Fibroblast of peridontal ligament (primary cell): ENCODE measurements around the gene CNOT9.
"Not testable (repeated sequence)": the region's sequence is repeated elsewhere in the genome, so short reads cannot be mapped to it uniquely, and the experiment has no call there.

Source experiments
- DNase-seq: peaks from one replicate; pipeline ENCODE4 v3.0.0-alpha.2; 2010; ENCODE audit errors: extremely low read depth

The CNOT9 gene

GRCh38 chr2:218568190-218569037 is at the start of gene CNOT9, which contains the start of gene USP37:
TSS of gene CNOT9 (plus strand) at chr2:218568839. CDS start at chr2:218568955, 116 bp downstream.
TSS of gene USP37 (minus strand) at chr2:218568351. CDS start at chr2:218558653, 9,698 bp downstream.
- peak; percentile 96 for DNase-seq

GRCh38 chr2:218518876-218519275 is 49.8 kb upstream of the CNOT9 start:
- no peak for DNase-seq

- no peak for DNase-seq
Measured at GRCh38 chr2:218523651-218524050, 45.0 kb upstream of the CNOT9 start.

GRCh38 chr2:218528409-218528808 is 40.2 kb upstream of the CNOT9 start:
- DNase-seq: not testable (repeated sequence)

- DNase-seq: no peak
Measured at GRCh38 chr2:218529990-218530389, 38.6 kb upstream of the CNOT9 start.

GRCh38 chr2:218536804-218537494 is 31.7 kb upstream of the CNOT9 start:
- no peak for DNase-seq

- DNase-seq: no peak
Measured at GRCh38 chr2:218540015-218540414, 28.6 kb upstream of the CNOT9 start.

GRCh38 chr2:218546012-218546411 is 22.6 kb upstream of the CNOT9 start:
- DNase-seq: no peak

- DNase-seq: no peak
Measured at GRCh38 chr2:218547511-218547910, 21.1 kb upstream of the CNOT9 start.

GRCh38 chr2:218547978-218548377 is 20.7 kb upstream of the CNOT9 start:
- DNase-seq: no peak

- not testable (repeated sequence) for DNase-seq
Measured at GRCh38 chr2:218554225-218554624, 14.4 kb upstream of the CNOT9 start.

- no peak for DNase-seq
Measured at GRCh38 chr2:218555527-218555926, 13.1 kb upstream of the CNOT9 start.

- no peak for DNase-seq
Measured at GRCh38 chr2:218557941-218558340, 10.7 kb upstream of the CNOT9 start.

- no peak for DNase-seq
Measured at GRCh38 chr2:218558986-218559385, 9.7 kb upstream of the CNOT9 start.

GRCh38 chr2:218564056-218564455 is 4.6 kb upstream of the CNOT9 start:
- no peak for DNase-seq

GRCh38 chr2:218566296-218566695 is 2.3 kb upstream of the CNOT9 start:
- no peak for DNase-seq

- DNase-seq: no peak
Measured at GRCh38 chr2:218567797-218568189, 846 bp upstream of the CNOT9 start.

- DNase-seq: peak; percentile 49
Measured at GRCh38 chr2:218569038-218569431, 396 bp downstream of the CNOT9 start.

GRCh38 chr2:218569661-218570500 is 1.2 kb downstream of the CNOT9 start:
- peak; percentile 58 for DNase-seq

- peak; percentile 62 for DNase-seq
Measured at GRCh38 chr2:218570850-218571249, 2.2 kb downstream of the CNOT9 start.

- no peak for DNase-seq
Measured at GRCh38 chr2:218576854-218577253, 8.2 kb downstream of the CNOT9 start.
